DMS114 treated with DMSO at 0.1 percent for 48 hours (cell line): Measurements from ENCODE around the gene CTBP1.

Source experiments
- DNase-seq: peaks from one replicate; lab custom pipeline; 2025; ENCODE audit not compliant: unreplicated experiment; lab: John Stamatoyannopoulos, UW

The CTBP1 gene

GRCh38 chr4:1199556-1200331 is 49.2 kb downstream of the CTBP1 start:
- DNase-seq: no peak

- DNase-seq: no peak
Observed at GRCh38 chr4:1198098-1198844, 50.7 kb downstream of the CTBP1 start.

GRCh38 chr4:1196421-1197183 is 52.3 kb downstream of the CTBP1 start:
- no peak for DNase-seq

- DNase-seq: no peak
Observed at GRCh38 chr4:1195891-1196401, 53.0 kb downstream of the CTBP1 start.

- DNase-seq: no peak
Observed at GRCh38 chr4:1195109-1195671, 53.7 kb downstream of the CTBP1 start.

GRCh38 chr4:1194010-1194900 is 54.7 kb downstream of the CTBP1 start:
- DNase-seq: no peak

- DNase-seq: no peak
Observed at GRCh38 chr4:1193206-1194009, 55.5 kb downstream of the CTBP1 start.

GRCh38 chr4:1192493-1193205 is 56.3 kb downstream of the CTBP1 start:
- DNase-seq: no peak

- DNase-seq: no peak
Observed at GRCh38 chr4:1192091-1192492, 56.8 kb downstream of the CTBP1 start.

GRCh38 chr4:1191621-1192020 is 57.3 kb downstream of the CTBP1 start:
- no peak for DNase-seq

- no peak for DNase-seq
Observed at GRCh38 chr4:1187182-1187581, 61.7 kb downstream of the CTBP1 start.

- no peak for DNase-seq
Observed at GRCh38 chr4:1183985-1184773, 64.8 kb downstream of the CTBP1 start.

- no peak for DNase-seq
Observed at GRCh38 chr4:1182313-1182712, 66.6 kb downstream of the CTBP1 start.

GRCh38 chr4:1180663-1181062 is 68.3 kb downstream of the CTBP1 start:
- DNase-seq: no peak

- no peak for DNase-seq
Observed at GRCh38 chr4:1179976-1180375, 69.0 kb downstream of the CTBP1 start.

GRCh38 chr4:1179089-1179441 is 69.9 kb downstream of the CTBP1 start:
- DNase-seq: no peak

GRCh38 chr4:1178300-1179088 is 70.4 kb downstream of the CTBP1 start:
- no peak for DNase-seq
